ENCODE data around the gene NOTUM. TPM values are rescaled to one million over a fixed set of nuclear protein-coding genes. Genes with fewer than 3 reads are reported as not detected.

Gene NOTUM
- total and polyA plus RNA-seq, 2 donors (not counting 1 experiment from before 2014, with no cell fraction given): 0.02 to 0.50 TPM

DNA sequence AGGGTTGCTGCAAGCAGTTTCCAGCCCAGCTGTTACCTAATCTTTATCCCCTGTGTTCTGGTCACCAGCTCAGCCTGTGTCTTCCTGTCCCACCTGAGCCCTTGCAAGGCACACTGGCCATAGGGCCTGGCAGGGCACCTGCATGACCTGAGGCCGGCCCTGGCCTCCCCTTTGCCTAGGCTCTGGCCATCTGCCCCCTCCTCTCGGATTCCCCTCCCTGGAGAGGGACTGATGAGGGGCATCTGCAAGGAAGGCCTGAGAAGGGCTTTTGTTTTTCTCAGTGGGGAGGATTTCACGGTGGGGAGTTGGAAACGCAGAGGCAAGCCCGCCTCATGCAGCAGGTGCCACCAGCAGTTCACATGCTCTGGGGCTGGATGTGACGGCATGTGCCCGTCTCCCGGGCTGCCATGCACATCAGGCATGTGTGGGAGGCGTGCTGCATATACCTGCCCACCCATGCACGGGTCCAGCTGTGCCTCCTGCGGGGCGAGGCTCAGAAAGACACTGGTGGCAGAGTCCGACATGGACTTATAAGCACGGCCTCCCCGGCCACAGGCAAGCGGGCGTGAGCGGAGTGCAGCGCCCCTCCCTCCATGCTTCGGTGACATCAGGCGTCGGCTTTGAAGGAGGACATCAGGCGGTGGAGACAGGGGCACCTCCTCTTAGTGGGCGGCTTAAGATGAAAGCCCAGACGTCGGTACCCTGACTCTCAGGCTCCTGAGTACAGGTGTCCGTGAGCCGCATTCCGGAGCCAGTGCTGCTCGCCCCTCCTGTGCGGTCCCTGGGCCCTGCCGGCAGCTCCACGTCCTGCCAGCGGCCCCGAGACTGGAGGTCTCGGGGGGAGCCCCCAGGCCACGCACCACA, 33.0 kb upstream of the NOTUM start:
- Histone ChIP-seq H3K9me3 (ENCODE audit: control insufficient read depth, insufficient read depth, low read depth, low read length) (no peaks in the 10 kb centered on the region), H3K4me1 (ENCODE audit: control insufficient read depth, extremely low read depth, insufficient read depth, low read length) (peaks cover 18% of the 10 kb centered on the region), H2AFZ (ENCODE audit: low read length) (no peak overlapping the region), H3K36me3 (ENCODE audit: control insufficient read depth, insufficient read depth, low read length) (peaks cover 2% of the 10 kb centered on the region), H4K20me1 (ENCODE audit: control insufficient read depth, extremely low read depth, insufficient read depth, low read length) (no peaks in the 10 kb centered on the region), H3K4me2 (ENCODE audit: extremely low read depth, insufficient read depth, low read length) (no peak overlapping the region), H3K27ac (ENCODE audit: insufficient read depth, low read length) (no peak overlapping the region), H3K79me2 (ENCODE audit: control insufficient read depth, insufficient read depth, low read length) (no peaks in the 10 kb centered on the region), H3K27me3 (ENCODE audit: control insufficient read depth, insufficient read depth, low read length) (no peaks in the 10 kb centered on the region), H3K9ac (ENCODE audit: insufficient read depth, low read length) (no peak overlapping the region), H3K4me3 (replicated peaks in 1 of 4; ENCODE audit: control extremely low read depth in 1 of 4, insufficient read depth in 1 of 4, low read depth in 3 of 4, low read length in 4 of 4) (no peak overlapping the region)
- no peak for TF ChIP-seq EZH2 (IDR thresholded peaks at IDR 0.05; ENCODE audit: low read length, missing control alignments)
- no peak for DNase-seq (ENCODE audit: low read depth in 2 of 2)

DNA sequence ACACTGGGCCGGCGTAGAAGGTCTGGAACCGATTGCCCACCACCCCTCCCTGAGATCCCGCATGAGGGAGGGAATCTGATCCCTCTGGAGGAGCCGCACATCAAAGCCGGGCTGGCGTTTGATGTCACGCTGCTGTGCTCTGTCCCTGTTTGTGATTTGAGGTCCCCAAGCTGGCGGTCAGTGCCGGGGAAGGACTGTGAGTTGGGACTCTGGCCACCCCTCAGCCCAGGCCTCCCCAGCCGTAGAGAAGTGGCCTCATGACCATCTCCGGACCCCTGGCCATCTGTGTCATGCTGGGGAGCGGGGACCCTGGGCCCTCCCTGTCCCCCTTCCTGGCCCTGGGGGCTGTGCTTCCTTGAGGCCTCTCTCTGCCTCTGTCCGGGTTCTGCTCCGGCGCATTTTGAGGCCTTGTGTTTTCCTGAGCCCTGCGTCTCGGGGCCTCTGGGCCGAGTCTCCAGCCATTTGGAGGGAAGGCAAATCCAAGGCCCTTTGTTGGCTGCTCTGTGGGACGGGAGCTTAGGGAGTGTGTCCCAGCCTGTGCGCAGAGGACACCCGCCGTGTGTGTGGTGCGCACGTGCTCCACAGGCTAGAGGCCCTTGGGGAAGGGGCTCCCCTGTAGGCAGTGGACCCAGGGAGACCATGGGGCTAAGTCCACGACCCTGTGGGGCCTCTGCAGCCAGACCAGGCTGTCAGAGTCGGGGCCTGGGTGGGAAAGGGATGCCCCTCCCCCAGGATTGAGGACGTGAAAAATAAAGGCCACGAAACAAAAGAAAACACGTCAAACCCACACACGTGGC, 31.5 kb upstream of the NOTUM start:
- Histone ChIP-seq H4K20me1 (ENCODE audit: control insufficient read depth, extremely low read depth, insufficient read depth, low read length) (no peaks in the 10 kb centered on the region), H3K36me3 (ENCODE audit: control insufficient read depth, insufficient read depth, low read length) (peaks cover 4% of the 10 kb centered on the region), H3K27ac (ENCODE audit: insufficient read depth, low read length) (no peak overlapping the region), H3K4me1 (ENCODE audit: control insufficient read depth, extremely low read depth, insufficient read depth, low read length) (peaks cover 18% of the 10 kb centered on the region), H3K9me3 (ENCODE audit: control insufficient read depth, insufficient read depth, low read depth, low read length) (no peaks in the 10 kb centered on the region), H3K4me2 (ENCODE audit: extremely low read depth, insufficient read depth, low read length) (peak overlapping the region; percentile 59), H3K27me3 (ENCODE audit: control insufficient read depth, insufficient read depth, low read length) (no peaks in the 10 kb centered on the region), H3K4me3 (replicated peaks in 1 of 4; ENCODE audit: control extremely low read depth in 1 of 4, insufficient read depth in 1 of 4, low read depth in 3 of 4, low read length in 4 of 4) (peak overlapping the region in 3 of 4 experiments; percentile 10 to 17 (median 15)), H3K79me2 (ENCODE audit: control insufficient read depth, insufficient read depth, low read length) (no peaks in the 10 kb centered on the region), H3K9ac (ENCODE audit: insufficient read depth, low read length) (no peak overlapping the region), H2AFZ (ENCODE audit: low read length) (no peak overlapping the region)
- no peak for DNase-seq (ENCODE audit: low read depth in 2 of 2)
- no peak for TF ChIP-seq EZH2 (IDR thresholded peaks at IDR 0.05; ENCODE audit: low read length, missing control alignments)
- TF ChIP-seq, protein P1, sequence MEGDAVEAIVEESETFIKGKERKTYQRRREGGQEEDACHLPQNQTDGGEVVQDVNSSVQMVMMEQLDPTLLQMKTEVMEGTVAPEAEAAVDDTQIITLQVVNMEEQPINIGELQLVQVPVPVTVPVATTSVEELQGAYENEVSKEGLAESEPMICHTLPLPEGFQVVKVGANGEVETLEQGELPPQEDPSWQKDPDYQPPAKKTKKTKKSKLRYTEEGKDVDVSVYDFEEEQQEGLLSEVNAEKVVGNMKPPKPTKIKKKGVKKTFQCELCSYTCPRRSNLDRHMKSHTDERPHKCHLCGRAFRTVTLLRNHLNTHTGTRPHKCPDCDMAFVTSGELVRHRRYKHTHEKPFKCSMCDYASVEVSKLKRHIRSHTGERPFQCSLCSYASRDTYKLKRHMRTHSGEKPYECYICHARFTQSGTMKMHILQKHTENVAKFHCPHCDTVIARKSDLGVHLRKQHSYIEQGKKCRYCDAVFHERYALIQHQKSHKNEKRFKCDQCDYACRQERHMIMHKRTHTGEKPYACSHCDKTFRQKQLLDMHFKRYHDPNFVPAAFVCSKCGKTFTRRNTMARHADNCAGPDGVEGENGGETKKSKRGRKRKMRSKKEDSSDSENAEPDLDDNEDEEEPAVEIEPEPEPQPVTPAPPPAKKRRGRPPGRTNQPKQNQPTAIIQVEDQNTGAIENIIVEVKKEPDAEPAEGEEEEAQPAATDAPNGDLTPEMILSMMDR (conservative IDR thresholded peaks at IDR 0.05 in 1 of 2, IDR thresholded peaks at IDR 0.05 in 1 of 2; ENCODE audit: low read depth in 1 of 2, low read length in 2 of 2): no peak

DNA sequence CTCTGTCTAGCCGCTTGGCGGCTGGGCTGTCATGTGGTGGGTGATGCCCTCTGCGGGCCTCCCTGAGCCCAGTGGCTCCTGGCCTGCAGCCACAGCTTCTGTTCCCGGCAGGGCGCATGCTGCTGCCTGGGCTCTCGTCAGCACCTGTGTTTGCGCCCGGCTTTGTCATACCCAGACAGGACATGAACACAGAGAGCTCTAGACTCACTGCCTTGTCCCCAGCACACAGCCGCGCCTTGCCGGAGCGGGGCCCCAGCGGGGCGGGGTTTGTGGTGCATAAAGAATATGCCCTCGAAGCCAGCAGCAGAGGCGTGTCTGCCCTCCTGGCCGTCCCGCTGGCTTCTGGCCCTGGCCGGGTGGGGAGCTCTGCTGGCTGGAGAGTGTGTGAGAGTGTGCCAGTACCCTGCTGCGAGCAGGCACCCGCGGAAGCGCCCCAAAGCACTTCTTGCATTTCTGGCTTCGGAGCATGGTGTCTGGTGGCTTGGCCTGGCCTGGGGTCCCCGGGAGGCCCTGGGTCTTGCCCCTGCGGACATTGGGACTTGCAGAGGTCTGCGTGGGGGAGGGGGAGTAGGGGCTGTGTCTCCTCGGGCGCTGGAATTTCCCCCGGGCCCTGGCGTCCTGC, 30.8 kb upstream of the NOTUM start:
- H3K79me2 ChIP-seq (ENCODE audit: control insufficient read depth, insufficient read depth, low read length): no peaks in the 10 kb centered on the region
- DNase-seq (ENCODE audit: low read depth in 2 of 2): peak; percentile 56 to 76
- TF ChIP-seq, protein P1 (conservative IDR thresholded peaks at IDR 0.05 in 1 of 2, IDR thresholded peaks at IDR 0.05 in 1 of 2; ENCODE audit: low read depth in 1 of 2, low read length in 2 of 2): no peak
- TF ChIP-seq EZH2 (IDR thresholded peaks at IDR 0.05; ENCODE audit: low read length, missing control alignments): no peak
- no peaks in the 10 kb centered on the region for H3K27me3 ChIP-seq (ENCODE audit: control insufficient read depth, insufficient read depth, low read length)
- peak overlapping the region; percentile 23 for H3K9ac ChIP-seq (ENCODE audit: insufficient read depth, low read length)
- H3K9me3 ChIP-seq (ENCODE audit: control insufficient read depth, insufficient read depth, low read depth, low read length): no peaks in the 10 kb centered on the region
- peaks cover 5% of the 10 kb centered on the region for H3K36me3 ChIP-seq (ENCODE audit: control insufficient read depth, insufficient read depth, low read length)
- H4K20me1 ChIP-seq (ENCODE audit: control insufficient read depth, extremely low read depth, insufficient read depth, low read length): no peaks in the 10 kb centered on the region
- H3K27ac ChIP-seq (ENCODE audit: insufficient read depth, low read length): no peak overlapping the region
- H3K4me3 ChIP-seq (replicated peaks in 1 of 4; ENCODE audit: control extremely low read depth in 1 of 4, insufficient read depth in 1 of 4, low read depth in 3 of 4, low read length in 4 of 4): peak overlapping the region in 3 of 4 experiments; percentile 10 to 17 (median 15)
- peaks cover 18% of the 10 kb centered on the region for H3K4me1 ChIP-seq (ENCODE audit: control insufficient read depth, extremely low read depth, insufficient read depth, low read length)
- H2AFZ ChIP-seq (ENCODE audit: low read length): no peak overlapping the region
- peak overlapping the region; percentile 59 for H3K4me2 ChIP-seq (ENCODE audit: extremely low read depth, insufficient read depth, low read length)
